Upper lobe of left lung (tissue), 4 donors: ENCODE data around the gene SYT9.

Experiments used
- POLR2A ChIP-seq, 4 donors: fragments of 450-650 bp; IDR thresholded peaks; one replicate each; pipeline ENCODE4 v1.5.1; 2016 to 2017; ENCODE audit warnings: antibody characterized with exemption in 4 of 4, mild to moderate bottlenecking in 2 of 4
- TF ChIP-seq, protein P1 (sequence below), 6 experiments: fragments of 450-650 bp in 4 of 6; fragments of 200-600 bp in 2 of 6; sonication (generic) in 2 of 6; IDR thresholded peaks; one replicate each; pipeline ENCODE4 v1.5.1; 2016 to 2019; ENCODE audit warnings: antibody characterized with exemption in 6 of 6

DNA sequence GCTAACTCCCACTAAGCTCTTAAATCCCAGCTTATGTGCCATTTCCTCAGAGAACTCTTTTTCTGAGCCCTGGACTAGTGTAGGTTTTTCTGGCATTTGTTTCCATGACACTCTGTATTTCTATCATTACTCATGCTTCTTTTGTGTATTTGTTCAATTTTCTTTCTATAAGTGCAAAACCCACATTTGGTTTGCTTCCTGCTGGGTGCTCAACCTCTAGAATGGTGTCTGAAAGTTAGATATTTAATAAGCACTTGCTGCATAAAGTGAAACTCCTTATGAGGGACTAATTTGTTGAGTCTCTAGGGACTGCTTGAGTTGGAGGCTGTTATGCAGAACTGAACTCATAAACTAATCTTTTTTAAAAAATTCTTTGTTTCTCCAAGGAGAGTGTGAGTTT, 68.6 kb downstream of the SYT9 start:
- TF ChIP-seq, protein P1, sequence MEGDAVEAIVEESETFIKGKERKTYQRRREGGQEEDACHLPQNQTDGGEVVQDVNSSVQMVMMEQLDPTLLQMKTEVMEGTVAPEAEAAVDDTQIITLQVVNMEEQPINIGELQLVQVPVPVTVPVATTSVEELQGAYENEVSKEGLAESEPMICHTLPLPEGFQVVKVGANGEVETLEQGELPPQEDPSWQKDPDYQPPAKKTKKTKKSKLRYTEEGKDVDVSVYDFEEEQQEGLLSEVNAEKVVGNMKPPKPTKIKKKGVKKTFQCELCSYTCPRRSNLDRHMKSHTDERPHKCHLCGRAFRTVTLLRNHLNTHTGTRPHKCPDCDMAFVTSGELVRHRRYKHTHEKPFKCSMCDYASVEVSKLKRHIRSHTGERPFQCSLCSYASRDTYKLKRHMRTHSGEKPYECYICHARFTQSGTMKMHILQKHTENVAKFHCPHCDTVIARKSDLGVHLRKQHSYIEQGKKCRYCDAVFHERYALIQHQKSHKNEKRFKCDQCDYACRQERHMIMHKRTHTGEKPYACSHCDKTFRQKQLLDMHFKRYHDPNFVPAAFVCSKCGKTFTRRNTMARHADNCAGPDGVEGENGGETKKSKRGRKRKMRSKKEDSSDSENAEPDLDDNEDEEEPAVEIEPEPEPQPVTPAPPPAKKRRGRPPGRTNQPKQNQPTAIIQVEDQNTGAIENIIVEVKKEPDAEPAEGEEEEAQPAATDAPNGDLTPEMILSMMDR (IDR thresholded peaks at IDR 0.05) = no peak
- no peak for TF ChIP-seq POLR2A (IDR thresholded peaks at IDR 0.05)
